Midbrain (tissue), 1 donor: Measurements from ENCODE around the gene JMJD7.

Experiments
- DNase-seq: peaks from one replicate; lab custom pipeline; 2025; lab: John Stamatoyannopoulos, UW

JMJD7 gene

DNA sequence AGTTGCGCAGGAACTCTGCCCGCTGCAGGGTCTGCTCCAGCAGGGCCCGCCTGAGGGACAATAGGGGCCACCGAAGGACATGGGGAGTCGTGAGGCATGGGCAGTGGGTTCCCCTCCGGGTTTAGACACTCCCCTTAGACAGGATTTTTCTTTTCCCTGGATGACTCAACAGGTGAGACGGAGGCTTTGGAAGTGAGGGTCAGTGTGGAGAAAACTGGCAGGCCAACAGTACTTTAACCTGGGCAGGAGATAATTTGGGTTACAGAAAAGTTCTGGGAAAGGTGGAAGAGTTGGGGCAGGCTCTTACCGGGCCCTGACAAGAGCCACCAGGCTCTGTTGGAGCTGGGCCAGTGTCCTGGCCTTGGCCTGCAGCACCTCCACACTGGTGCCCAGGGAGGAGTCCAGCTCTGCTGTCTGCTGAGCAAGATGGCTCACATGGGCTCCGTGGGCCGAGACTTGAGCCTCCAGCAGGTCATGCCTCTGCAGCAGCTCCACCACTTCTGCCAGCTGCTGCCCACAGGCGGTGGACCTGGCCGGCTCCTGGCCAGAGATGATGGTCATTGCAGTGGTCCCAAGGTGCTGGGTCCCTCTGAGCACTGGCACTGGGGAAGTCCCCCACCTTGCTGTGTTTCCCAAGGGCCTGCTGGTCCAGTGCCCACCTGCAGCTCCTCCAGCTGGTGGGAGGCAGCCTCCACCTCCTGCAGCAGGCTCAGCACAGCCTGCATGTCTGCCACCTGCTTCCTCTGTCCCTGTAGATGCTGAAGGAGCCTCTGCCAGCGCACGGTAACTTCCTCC, 55.0 kb downstream of the JMJD7 start:
- DNase-seq, result no peak

DNA sequence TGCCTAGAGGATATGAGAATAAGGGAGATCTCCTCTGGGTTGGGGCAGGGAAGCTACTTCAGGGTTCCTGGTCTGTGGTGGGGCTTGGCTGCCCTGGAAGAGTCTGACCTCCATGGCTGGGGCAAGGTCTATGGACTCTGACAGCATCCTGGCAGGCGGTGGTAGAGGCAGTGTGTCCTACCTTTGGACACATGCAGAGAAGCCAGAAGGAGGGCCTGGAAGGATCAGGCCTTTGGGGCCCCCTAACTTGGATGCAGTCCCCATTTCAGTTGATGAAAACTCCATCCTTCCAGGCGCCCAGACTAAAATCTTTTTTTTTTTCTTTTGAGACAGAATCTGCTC, 55.6 kb downstream of the JMJD7 start:
- no peak for DNase-seq

DNA sequence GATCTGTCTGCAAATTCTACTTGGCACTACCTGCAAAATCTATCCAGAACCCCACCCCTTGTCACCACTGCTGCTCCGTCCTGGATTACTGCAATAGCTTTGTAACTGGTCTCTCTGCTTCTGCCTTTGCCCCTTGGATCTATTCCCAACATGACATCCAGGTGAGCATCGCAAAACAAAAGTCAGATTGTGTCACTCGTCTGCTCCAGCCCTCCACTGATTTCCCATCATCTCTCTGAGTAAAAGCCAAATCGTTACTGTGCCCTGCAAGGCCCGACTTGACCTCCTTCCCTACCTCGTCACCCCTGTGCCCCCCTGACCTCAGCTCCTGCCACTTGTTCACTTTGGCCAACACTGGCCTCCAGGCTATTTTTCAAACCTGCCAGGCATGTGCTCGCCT, 56.6 kb downstream of the JMJD7 start:
- no peak for DNase-seq

GRCh38 chr15:41885321-41885720, 57.4 kb downstream of the JMJD7 start:
- DNase-seq, result no peak

- DNase-seq, result no peak
These were observed 57.9 kb downstream of the JMJD7 start for GRCh38 chr15:41885841-41886240.

- no peak for DNase-seq
These were observed 58.8 kb downstream of the JMJD7 start for GRCh38 chr15:41886741-41887140.

GRCh38 chr15:41887161-41887560, 59.3 kb downstream of the JMJD7 start:
- no peak for DNase-seq
